ENCODE results near the gene PRX. TPM values are rescaled to one million over a fixed set of nuclear protein-coding genes. Genes with fewer than 3 reads are reported as not detected.

The PRX gene
- total RNA-seq, 1 experiment from 2014 or later = 4.8 TPM

DNA sequence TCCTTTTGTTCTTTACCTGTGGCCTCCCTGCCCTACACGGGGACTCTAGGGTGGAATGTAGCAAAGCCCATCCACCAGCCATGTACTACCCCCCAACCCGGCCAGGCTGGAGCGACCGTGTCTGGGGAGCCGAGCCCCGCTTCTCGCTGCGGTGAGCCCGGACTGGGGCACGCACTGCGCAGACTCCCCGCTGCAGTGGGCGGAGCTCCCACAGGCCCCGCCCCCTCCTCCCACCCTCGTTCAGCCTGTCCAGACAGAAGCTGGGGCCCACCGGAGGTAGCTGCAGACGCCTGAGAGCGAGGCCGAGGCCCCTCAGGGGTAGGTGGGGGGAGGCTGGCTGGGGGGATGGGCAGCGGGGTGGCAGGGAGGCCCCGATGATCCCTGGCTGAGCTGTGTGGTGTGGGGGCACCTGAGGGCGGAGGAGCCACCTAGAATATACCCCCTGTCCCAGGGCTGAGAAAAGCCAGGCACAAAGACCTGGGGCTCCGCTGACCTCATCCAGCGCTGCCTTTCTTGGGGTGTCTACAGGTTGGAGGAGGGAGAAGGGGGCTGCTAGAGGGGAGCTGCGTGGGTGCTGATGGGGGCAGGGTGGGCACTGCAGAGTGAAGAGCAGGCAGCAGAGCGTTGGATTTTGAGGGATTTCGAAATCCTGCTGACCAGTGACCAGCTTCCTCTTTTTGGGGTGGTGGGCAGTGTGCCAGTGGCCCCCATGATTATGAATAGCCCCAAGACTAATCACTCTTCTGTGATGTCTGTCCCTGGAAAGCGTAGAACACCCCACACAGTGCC, 47.4 kb downstream of the PRX start:
- BruUV-seq (replicated peaks) = no TSS peak
- Histone ChIP-seq H3K79me2 (ENCODE audit: insufficient read depth, low read length) (no peaks in the 10 kb centered on the region), H2AFZ (ENCODE audit: low read depth, low read length, poor library complexity, severe bottlenecking) (no peak overlapping the region), H3K27me3 (ENCODE audit: insufficient read depth, low read length) (no peaks in the 10 kb centered on the region), H3K9me3 (ENCODE audit: control insufficient read depth in 1 of 2, insufficient read depth in 1 of 2, low read depth in 1 of 2, low read length in 2 of 2) (no peaks in the 10 kb centered on the region), H3K4me1 (ENCODE audit: control insufficient read depth in 1 of 2, insufficient read depth in 2 of 2, low read length in 2 of 2) (no peaks in the 10 kb centered on the region), H3K9me2 (ENCODE audit: insufficient read depth) (no peaks in the 10 kb centered on the region), H3K9ac (ENCODE audit: low read length) (no peak overlapping the region), H3K27ac (ENCODE audit: low read depth, low read length) (no peak overlapping the region), H4K20me1 (ENCODE audit: insufficient read depth) (no peaks in the 10 kb centered on the region), H3K36me3 (ENCODE audit: control insufficient read depth in 1 of 2, insufficient read depth in 2 of 2, low read length in 2 of 2) (peaks cover 0 to 5% of the 10 kb centered on the region in 2 experiments; a peak in 2 of 4 replicates), H3K4me2 (ENCODE audit: low read length) (no peak overlapping the region), H3K4me3 (replicated peaks in 1 of 2; ENCODE audit: low read depth in 1 of 2, low read length in 2 of 2) (no peak overlapping the region)
- ChIA-PET RAD21 (ENCODE audit: low non-redundant PET in 1 of 2, low total read pairs in 2 of 2, uncharacterized antibody in 2 of 2, unreplicated experiment in 2 of 2) (interaction anchor here in 1 of 2 experiments (0.5 kb wide), 1 partner anchor 1120 kb away, joined by 3 read pairs; no protein-coding TSS in a partner anchor), POLR2A (no interaction called here), CTCF (no interaction called here)
- ATAC-seq = peak; percentile 27
- no peak for DNase-seq (ENCODE audit: low read depth, low spot score)
- intact Hi-C loops (cut with micrococcal nuclease) = no loop called here
- TF ChIP-seq, protein P1, sequence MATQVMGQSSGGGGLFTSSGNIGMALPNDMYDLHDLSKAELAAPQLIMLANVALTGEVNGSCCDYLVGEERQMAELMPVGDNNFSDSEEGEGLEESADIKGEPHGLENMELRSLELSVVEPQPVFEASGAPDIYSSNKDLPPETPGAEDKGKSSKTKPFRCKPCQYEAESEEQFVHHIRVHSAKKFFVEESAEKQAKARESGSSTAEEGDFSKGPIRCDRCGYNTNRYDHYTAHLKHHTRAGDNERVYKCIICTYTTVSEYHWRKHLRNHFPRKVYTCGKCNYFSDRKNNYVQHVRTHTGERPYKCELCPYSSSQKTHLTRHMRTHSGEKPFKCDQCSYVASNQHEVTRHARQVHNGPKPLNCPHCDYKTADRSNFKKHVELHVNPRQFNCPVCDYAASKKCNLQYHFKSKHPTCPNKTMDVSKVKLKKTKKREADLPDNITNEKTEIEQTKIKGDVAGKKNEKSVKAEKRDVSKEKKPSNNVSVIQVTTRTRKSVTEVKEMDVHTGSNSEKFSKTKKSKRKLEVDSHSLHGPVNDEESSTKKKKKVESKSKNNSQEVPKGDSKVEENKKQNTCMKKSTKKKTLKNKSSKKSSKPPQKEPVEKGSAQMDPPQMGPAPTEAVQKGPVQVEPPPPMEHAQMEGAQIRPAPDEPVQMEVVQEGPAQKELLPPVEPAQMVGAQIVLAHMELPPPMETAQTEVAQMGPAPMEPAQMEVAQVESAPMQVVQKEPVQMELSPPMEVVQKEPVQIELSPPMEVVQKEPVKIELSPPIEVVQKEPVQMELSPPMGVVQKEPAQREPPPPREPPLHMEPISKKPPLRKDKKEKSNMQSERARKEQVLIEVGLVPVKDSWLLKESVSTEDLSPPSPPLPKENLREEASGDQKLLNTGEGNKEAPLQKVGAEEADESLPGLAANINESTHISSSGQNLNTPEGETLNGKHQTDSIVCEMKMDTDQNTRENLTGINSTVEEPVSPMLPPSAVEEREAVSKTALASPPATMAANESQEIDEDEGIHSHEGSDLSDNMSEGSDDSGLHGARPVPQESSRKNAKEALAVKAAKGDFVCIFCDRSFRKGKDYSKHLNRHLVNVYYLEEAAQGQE (IDR thresholded peaks at IDR 0.05; ENCODE audit: low read depth) = no peak
- TF ChIP-seq YY1 (IDR thresholded peaks at IDR 0.05; ENCODE audit: extremely low read depth, insufficient replicate concordance, low read depth, low read length) (no peak), ZBTB33 (IDR thresholded peaks at IDR 0.05; ENCODE audit: extremely low read depth, insufficient replicate concordance, low read length) (no peak), SIN3A (IDR thresholded peaks at IDR 0.05; ENCODE audit: low read depth) (no peak), ZNF274 (IDR thresholded peaks at IDR 0.05; ENCODE audit: low read depth, low read length) (no peak), RAD21 (IDR thresholded peaks at IDR 0.05; ENCODE audit: low read depth) (no peak), JUND (IDR thresholded peaks at IDR 0.05) (no peak)
